ENCODE data around the gene TRIM17. TPM values are rescaled to one million over a fixed set of nuclear protein-coding genes. Genes with fewer than 3 reads are reported as not detected.

TRIM17 gene
- polyA plus RNA-seq, 1 of the 3 experiments (the other 2 are of a cell fraction) = 1.6 TPM

GRCh38 chr1:228373004-228373680 is 43.5 kb downstream of the TRIM17 start:
- no peaks in the 10 kb centered on the region for H3K79me2 ChIP-seq (ENCODE audit: insufficient read depth)
- DNase-seq = no peak
- no peaks in the 10 kb centered on the region for H3K9me2 ChIP-seq
- POLR2A ChIA-PET = no interaction called here
- H3K4me1 ChIP-seq (ENCODE audit: control insufficient read depth in 1 of 2, insufficient read depth in 2 of 2, low read depth in 1 of 2, low read length in 1 of 2) = peaks cover 0 to 4% of the 10 kb centered on the region in 2 experiments; a peak in 1 of 4 replicates
- no peaks in the 10 kb centered on the region for H3F3A ChIP-seq (replicated peaks; ENCODE audit: insufficient read depth)
- no peak overlapping the region for H3K27ac ChIP-seq (ENCODE audit: low read depth in 2 of 2, low read length in 1 of 2)
- no peaks in the 10 kb centered on the region for H3K27me3 ChIP-seq (ENCODE audit: insufficient read depth)
- no peaks in the 10 kb centered on the region for H3K9me3 ChIP-seq
- TF ChIP-seq ELF1 (IDR thresholded peaks at IDR 0.05) (no peak), RFX5 (IDR thresholded peaks at IDR 0.05; ENCODE audit: low read length) (no peak), NFIC (IDR thresholded peaks at IDR 0.05; ENCODE audit: borderline replicate concordance) (no peak), IRF3 (IDR thresholded peaks at IDR 0.05; ENCODE audit: low read depth, low read length) (no peak), MAX (IDR thresholded peaks at IDR 0.05; ENCODE audit: low read depth) (no peak), CTCF (IDR thresholded peaks at IDR 0.05) (no peak), GABPA (IDR thresholded peaks at IDR 0.05; ENCODE audit: low read depth) (no peak), USF1 (IDR thresholded peaks at IDR 0.05; ENCODE audit: borderline replicate concordance, low read depth) (no peak), EP300 (IDR thresholded peaks at IDR 0.05; ENCODE audit: borderline replicate concordance in 1 of 2, low read depth in 1 of 2, low read length in 1 of 2) (no peak), RXRA (IDR thresholded peaks at IDR 0.05; ENCODE audit: borderline replicate concordance, low read depth) (no peak), CHD2 (IDR thresholded peaks at IDR 0.05; ENCODE audit: low read length, partially characterized antibody) (no peak), JUND (IDR thresholded peaks at IDR 0.05) (no peak), MXI1 (IDR thresholded peaks at IDR 0.05; ENCODE audit: low read depth, low read length) (no peak), YY1 (IDR thresholded peaks at IDR 0.05; ENCODE audit: low read depth) (no peak), FOSL2 (IDR thresholded peaks at IDR 0.05; ENCODE audit: borderline replicate concordance, low read depth) (no peak), SIN3A (IDR thresholded peaks at IDR 0.05; ENCODE audit: borderline replicate concordance, low read depth, low read length) (no peak)
- CTCF ChIA-PET = interaction anchor here (1.5 kb wide), 1 partner anchor 32 kb away, joined by 3 read pairs; no protein-coding TSS in a partner anchor
- H4K20me1 ChIP-seq (ENCODE audit: insufficient read depth) = no peaks in the 10 kb centered on the region
- H2AFZ ChIP-seq (ENCODE audit: low read depth) = no peak overlapping the region
- no peak overlapping the region for H3K4me3 ChIP-seq (ENCODE audit: low read depth in 2 of 2, low read length in 1 of 2)
- no peak overlapping the region for H3K9ac ChIP-seq
- 72% methylated on average over 8 of the region's 12 CpGs for WGBS (ENCODE audit: low lambda C conversion rate)
- no peak overlapping the region for H3K4me2 ChIP-seq
- no peaks in the 10 kb centered on the region for H3K36me3 ChIP-seq (replicated peaks in 1 of 2; ENCODE audit: control insufficient read depth in 1 of 2, insufficient read depth in 2 of 2, low read length in 1 of 2)
